CD4-positive, alpha-beta T cell treated with Interleukin-17A for 1 hour (primary cell): ENCODE measurements around the gene CIAO2B.
"Not testable (repeated sequence)": the region's sequence is repeated elsewhere in the genome, so short reads cannot be mapped to it uniquely, and the experiment has no call there.

Experiments used
- DNase-seq: peaks from one replicate; pipeline ENCODE4 v3.0.0-alpha.2; 2020

The CIAO2B gene

DNA sequence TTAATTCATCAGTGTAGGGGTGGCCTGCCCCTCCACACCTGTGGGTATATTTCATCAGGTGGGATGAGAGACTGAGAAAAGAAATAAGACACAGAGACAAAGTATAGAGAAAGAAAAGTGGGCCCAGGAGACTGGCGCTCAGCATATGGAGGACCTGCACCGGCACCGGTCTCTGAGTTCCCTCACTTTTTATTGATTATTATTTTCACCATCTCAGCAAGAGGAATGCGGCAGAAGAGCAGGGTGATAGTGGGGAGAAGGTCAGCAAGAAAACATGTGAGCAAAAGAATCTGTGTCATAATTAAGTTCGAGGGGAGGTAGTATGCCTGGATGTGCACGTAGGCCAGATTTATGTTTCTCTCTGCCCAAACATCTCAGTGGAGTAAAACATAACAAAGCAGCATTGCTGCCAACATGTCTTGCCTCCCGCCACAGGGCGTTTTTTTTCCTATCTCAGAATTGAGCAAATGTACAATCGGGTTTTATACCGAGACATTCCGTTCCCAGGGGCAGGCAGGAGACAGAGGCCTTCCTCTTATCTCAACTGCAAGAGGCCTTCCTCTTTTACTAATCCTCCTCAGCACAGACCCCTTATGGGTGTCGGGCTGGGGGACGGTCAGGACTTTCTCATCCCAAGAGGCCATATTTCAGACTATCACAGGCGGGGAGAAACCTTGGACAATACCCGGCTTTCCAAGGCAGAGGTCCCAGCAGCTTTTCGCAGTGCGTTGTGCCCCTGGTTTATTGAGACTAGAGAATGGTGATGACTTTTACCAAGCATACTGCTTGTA is 21.4 kb upstream of the CIAO2B start:
- DNase-seq, result not testable (repeated sequence)

DNA sequence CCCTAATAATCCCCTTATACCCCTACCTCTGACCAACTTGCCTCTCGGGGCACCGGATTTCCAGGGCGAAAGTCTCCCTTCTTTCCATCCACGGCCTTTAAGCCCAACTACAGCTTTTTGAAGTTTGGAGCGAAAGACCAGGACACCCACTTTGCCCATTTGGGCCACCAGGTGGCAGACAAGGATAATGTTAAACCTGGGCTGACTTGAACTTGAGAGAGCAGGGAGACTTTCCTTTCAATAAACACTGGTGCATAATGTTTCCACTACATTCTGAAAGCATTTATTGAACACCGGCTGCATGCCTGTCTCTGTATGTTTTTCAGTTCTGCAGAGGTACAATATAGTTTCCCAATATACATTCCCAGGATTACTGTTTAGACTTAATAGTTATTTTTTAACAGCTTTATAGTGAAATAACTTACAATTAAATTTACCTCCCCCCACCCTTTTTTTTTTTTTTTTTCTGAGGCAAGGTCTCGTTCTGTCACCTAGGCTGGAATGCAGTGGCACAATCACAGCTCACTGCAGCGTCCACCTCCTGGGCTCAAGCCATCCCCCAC is 20.0 kb upstream of the CIAO2B start:
- DNase-seq, result peak; percentile 81

DNA sequence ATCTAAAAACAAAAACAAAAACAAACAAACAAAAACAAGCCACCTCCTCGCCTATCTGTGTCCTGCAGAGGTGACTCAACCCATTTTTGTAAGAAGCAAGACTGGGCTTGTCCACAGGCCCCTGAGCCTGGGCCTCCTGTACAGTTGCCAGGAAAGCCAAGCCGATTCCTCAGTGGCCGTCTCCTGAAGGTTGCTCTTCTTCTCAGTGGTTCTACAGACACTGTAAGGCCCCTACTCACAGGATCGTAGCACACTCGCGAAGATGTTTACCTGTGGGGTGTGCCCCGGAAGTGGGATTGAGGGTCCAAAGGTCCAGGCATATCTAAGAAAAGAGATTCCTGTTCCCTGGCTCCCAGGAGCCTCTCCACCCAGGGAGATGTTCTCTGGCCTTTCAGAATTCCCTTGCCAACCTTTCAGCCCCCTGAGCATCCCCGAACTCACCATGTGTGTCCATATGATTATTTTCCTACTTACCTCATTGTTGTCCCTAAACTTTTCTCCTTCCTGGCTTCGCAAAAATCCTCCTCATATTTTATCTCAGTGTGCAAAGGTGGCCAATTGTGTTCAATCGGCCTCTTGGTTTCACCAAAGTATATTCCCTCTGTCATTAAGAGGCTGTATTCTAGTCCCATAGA is 19.4 kb upstream of the CIAO2B start:
- DNase-seq, result no peak

DNA sequence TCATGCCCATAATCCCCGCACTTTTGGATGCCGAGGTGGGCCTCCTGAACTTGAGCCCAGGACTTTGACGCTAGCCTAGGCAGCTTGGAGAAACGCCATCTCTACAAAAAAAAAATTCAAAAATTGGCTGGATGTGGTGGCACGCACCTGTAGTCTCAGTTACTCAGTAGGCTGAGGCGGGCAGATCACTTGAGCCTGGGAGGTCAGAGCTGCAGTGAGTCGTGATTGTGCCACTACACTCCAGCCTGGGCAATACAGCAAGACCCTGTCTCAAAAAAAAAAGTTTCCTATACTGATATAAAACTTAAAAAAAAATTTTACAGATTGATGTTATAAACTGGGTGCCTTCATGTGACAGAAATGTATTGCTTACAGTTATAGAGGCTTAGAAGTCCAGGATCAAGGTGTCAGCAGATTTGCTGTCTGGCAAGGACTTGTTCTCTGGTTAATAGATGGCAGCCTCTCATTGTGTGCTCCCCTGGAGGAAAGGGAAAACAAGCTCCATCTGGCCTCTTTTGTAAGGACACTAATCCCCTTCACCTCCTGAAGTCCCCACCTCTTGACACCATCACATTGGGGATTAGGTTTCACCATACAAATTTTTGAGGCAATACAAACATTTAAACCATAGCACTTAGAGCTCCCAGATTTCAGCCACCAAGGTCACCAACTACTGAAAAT is 18.4 kb upstream of the CIAO2B start:
- DNase-seq, result no peak

DNA sequence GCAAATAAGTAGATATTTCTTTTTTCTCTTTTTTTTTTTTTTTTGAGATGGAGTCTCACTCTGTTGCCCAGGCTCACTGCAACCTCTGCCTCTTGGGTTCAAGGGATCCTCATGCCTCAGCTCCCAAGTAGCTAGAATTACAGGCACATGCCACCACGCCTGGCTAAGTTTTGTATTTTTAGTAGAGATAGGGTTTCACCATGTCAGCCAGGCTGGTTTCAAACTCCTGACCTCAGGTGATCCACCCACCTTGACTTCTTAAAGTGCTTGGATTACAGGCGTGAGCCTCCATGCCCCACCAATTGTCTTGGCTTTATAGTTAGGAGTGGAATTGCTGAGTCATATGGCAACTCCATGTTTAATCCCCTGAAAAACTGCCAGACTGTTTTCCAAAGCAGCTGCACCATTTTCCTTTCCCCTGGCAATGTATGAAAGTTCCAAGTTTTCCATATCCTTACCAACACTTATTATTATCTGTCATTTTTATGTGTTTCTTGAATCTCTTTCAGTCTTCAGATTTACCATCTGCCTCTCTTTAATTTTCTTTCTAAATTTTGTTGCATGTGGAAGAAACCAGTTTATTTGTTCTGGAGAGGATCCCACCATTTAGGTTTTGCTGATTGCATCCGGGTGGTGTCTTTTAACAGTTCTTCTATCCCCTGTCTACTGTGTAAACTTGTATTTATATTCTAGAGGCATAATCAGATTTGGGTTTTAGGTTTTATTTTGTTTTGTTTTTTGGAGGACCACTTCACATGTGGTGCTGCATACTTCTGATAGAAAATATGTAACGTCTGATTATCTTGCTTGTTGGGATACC is 17.0 kb upstream of the CIAO2B start:
- DNase-seq, result no peak

DNA sequence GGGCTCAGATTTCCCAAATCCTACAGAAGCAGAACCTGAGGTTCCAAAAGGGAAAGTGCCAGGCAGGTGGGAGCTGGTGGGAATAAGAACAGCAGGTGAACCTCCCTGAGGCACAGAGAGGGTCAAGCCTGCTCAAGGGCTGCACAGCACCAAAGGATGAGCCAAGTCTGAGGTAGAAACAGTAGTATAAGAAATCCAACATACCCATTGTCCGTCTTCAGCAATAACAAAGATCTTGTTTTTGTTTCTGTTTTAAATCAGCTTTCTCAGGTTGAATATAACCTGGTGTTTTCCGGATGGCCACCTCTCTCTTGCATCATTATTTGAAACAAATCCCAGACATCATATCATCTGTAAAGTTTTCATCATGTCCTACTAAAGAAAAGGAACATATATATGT is 16.2 kb upstream of the CIAO2B start:
- no peak for DNase-seq

DNA sequence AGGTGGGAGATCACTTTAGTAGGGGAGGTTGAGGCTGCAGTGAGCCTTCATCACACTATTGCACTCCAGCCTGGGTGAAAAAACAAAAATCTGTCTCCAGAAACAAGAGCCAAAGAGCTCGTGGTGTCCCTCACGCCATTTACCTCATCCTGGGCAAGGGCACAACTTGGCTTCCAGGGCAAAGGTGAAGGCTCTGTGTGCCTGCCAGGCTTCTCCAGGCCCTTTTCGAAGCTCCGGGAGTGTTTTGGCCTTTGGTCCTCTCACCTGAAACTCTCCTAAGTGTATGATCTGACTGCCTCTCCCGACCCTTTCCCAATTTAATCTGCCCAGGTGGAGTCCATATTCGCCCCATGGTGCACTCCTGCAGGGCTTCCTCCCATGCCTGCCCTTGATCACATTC is 15.3 kb upstream of the CIAO2B start:
- no peak for DNase-seq

DNA sequence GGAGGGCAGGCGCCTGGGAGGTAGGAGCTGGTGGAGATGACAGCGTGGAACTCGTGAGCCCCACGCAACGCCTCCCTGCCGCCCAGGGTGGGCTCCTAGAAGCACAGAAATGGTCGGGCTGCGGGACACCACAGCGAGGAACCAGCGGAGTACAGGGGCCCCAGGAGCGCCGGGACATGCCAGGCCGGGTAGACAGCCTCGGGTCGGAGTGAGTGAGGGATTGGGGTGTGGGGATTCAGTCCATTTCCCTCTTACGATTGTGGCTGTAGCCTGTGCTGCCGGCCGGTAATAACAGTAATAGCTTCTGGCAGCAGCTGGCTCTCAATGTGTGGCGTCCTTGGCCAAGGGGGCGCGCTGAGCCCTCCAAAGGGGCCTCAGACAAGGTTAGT is 14.6 kb upstream of the CIAO2B start:
- no peak for DNase-seq

DNA sequence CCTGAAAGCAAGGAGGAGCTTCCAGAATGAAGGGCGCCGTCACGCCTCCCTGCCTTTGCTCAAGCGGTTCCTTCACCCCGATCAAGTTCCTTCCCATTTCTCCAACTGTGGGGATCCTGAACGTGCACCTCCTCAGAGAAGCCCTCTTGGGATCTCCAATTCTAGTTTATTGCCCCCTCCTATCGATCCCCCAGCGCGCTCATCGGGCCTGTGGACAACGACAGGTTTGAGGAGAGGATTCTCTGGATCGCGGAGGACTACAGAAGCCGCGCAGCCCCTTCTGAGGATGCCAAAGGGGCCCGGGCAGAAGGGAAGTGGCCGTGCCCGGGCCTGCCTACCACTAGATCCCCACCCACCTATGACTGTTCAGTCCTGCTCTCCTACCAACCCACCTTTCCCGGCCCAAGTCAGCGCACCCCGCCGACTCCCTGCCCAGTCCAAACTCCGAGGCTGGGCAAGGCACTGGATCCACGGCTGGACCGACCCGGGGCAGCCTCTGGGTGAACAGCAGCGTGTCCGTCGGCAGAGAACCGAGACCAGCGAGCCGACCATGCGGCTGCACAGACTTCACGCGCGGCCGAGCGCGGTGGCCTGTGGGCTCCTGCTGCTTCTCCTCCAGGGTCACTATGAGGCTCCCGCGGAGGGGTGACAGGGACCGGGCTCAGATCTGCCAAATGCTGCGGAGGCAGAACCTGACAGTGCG is 14.1 kb upstream of the CIAO2B start:
- DNase-seq, result no peak

DNA sequence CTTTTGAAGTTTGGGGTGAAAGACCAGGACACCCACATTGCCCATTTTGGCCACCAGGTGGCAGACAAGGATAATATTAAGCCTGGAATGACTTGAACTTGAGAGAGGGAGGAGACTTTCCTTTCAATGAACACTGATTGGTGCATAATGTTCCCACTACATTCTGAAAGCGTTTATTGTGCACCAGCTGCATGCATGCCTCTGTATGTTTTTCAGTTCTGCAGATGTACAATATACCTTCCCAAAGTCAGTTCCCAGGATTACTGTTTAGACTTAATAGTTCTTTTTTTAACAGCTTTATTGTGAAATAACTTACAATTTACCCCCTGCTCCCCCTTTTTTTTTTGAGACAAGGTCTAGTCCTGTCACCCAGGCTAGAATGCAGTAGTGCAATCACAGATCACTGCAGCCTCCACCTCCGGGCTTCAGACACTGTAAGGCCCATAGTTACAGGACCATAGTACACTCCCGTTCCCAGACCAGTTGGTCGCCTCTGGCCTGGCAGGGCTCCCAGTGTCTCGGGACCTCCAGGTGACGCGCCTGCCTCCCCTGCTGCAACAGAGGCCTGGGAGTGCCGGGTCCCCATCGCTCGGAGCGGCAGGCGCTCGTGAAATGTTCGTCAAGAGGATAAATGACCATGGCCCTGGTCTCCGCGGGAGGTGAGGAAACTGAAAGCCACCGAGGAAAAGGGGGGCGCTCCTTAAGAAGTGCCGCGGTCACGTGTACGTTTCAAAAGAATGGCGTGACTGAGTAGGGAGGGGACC is 13.3 kb upstream of the CIAO2B start:
- DNase-seq, result peak; percentile 89

DNA sequence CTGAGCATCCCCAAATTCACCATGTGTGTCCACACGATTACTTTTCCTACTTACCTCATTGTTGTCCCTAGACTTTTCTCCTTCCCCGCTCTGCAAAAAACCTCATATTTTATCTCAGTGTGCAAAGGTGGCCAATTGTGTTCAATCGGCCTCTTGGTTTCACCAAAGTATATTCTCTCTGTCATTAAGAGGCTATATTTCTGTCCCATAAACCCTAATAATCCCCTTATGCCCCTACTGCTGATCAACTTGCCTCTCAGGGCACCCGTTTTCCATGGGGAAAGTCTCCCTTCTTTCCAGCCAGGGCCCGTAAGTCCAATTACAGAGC is 12.7 kb upstream of the CIAO2B start:
- DNase-seq, result no peak

DNA sequence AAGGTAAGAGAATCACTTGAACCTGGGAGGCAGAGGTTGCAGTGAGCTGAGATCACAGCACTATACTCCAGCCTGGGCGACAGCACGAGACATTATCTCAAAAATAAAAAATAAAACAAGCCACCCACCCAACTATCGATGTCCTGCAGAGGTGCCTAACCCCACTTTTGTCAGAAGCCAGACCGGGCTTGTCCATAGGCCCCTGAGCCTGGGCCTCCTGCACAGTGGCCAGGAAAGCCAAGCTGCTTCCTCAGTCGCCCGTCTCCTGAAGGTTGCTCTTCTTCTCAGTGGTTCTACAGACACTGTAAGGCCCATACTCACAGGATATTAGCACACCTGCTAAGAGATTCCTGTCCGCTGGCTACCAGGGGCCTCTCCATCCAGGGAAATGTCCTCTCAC is 12.3 kb upstream of the CIAO2B start:
- no peak for DNase-seq

DNA sequence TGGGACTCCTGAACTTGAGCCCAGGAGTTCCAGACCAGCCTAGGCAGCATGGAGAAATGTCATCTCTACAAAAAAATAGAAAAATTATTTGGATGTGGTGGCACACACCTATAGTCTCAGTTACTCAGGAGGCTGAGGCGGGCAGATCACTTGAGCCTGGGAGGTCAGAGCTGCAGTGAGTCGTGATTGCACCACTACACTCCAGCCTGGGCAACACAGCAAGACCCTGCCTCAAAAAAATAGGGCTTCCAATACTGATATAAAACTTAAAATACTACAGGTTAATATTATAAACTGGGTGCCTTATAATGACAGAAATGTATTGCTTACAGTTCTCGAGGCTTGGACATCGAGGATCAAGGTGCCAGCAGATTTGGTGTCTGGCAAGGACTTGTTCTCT is 11.7 kb upstream of the CIAO2B start:
- DNase-seq, result no peak

DNA sequence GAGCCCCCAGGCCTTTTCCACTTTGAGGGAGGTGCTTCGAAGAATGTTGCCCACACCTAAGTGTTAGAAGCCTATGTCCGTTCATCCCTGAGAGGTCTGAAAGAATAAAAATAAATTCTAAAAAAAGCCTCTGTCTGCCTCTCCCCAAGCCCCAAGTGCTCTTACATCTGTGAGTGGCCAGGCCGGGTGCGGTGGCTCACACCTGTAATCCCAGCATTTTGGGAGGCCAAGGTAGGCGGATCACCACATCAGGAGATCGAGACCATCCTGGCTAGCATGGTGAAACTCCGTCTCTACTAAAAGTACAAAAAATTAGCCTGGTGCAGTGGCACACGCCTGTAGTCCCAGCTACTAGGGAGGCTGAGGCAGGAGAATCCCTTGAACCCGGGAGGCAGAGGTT is 10.8 kb upstream of the CIAO2B start:
- not testable (repeated sequence) for DNase-seq

DNA sequence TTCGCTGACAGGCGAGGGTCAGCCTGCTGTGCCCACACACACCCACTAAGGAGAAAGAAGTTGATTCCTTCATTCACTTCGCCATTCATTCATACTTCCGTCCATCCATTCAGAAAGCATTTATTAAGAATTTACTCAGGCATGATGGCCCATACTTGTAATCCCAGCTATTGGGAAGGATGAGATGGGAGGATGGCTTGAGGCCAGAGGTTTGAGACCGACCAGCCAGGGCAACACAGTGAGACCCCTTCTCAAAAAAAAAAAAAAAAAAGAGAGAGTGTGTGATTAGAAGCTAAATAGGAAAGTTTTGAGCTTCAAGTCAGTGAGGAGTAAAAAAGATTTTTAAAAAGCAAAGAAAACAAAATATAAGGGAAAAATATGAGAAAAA is 9.8 kb upstream of the CIAO2B start:
- no peak for DNase-seq

DNA sequence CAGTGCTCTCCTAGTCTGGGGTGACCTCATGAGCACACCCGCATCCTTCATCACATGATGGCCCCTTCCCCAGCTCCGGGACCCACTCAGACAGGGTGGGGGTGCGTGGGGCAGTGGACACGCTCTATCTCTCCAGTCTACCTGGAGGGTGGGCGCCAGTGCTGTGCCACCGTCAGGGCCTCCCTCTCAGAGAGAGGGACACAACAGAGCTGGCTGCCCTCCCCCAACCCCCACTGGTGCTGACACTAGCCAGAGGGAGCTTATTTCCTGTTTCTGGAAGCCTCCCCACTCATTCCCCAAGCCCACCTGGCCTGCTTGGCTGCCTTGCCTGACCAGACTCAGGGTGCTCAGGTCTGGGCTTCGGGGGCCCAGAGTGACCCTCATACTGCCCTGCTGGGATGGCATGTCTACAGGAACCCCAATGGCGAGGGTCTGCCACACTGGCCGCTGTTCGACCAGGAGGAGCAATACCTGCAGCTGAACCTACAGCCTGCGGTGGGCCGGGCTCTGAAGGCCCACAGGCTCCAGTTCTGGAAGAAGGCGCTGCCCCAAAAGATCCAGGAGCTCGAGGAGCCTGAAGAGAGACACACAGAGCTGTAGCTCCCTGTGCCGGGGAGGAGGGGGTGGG is 9.3 kb upstream of the CIAO2B start:
- DNase-seq, result no peak

DNA sequence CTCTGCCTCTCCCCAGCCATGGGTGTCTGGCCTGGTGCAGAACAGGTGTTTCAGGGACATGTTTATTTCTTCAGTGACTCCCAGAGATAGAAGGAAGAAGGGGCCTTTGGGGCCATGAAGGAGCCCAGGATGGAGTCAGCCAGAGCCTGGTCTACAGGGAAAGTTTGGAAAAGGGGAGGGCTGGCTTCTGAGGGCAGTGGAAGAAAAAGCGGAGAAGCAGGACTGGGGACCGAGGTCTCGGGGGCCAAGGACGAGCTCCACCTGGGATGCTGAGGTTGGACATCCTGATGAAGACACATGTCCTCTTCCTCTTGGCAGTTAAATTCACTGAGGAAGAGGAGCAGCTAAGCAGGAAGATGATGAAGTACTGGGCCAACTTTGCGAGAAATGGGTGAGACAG is 8.8 kb upstream of the CIAO2B start:
- DNase-seq, result no peak

DNA sequence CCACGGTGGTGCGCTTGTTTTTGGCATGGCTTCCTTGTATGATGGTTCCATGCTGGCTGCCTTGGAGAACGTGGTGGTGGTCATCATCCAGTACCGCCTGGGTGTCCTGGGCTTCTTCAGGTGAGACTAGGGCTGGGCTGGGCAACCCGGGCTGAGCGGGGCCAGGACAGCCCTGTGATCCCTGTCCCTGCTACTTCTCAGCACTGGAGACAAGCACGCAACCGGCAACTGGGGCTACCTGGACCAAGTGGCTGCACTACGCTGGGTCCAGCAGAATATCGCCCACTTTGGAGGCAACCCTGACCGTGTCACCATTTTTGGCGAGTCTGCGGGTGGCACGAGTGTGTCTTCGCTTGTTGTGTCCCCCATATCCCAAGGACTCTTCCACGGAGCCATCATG is 6.0 kb upstream of the CIAO2B start:
- no peak for DNase-seq

DNA sequence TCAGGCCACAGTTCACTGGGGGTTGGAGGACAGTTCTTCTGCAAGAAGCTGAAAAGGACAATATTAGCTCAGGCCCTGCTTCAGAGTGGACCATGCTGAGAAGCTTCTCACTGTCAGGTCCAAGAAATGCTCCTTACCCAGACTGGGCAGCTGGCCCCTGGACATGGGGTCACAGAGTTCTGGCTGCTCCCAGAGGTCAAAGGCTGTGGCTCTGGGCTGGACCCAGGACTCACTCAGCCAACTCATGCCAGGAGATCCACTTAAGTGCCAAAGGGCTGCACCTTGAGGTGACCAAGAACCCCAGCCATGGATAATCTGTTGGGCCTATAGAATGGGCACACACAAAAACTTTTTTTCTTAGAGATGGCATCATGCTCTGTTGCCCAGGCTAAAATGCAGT is 5.2 kb upstream of the CIAO2B start:
- DNase-seq, result no peak

DNA sequence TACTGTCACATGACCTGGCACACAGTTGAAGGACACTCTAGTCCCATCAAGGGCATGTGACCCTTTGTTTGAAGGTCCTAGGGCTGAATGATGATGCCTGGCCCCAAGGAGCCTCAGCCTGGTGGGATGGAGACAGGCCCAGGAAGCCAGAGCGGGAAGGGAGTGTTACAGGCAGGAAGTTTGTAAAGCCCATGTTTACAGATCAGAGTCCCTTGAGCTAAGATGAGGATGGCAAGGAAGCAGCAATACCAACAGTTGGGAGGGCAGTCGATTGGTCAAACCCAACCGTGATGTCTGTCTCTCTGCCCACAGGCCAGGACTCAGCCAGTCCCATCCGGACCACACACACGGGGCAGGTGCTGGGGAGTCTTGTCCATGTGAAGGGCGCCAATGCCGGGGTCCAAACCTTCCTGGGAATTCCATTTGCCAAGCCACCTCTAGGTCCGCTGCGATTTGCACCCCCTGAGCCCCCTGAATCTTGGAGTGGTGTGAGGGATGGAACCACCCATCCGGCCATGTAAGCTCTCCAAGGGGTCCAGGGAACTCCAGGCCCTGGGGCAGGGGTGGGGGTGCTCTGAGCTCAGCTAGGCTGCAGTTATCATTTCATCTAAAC is 3.6 kb upstream of the CIAO2B start:
- no peak for DNase-seq
